ENCODE measurements around the gene MARCHF5.

GRCh38 chr10:92384741-92385140, 93.8 kb downstream of the MARCHF5 start:
- TF ChIP-seq YY1 (IDR thresholded peaks at IDR 0.05; ENCODE audit: insufficient read depth, insufficient read length), result no peak
- no peak for TF ChIP-seq ZNF274 (IDR thresholded peaks at IDR 0.05; ENCODE audit: low read depth, low read length)
- no peak for TF ChIP-seq SUZ12 (IDR thresholded peaks at IDR 0.05; ENCODE audit: extremely low read depth, insufficient read depth, insufficient read length)

Measured in NT2/D1 (cell line).